Thoracic aorta (tissue), 2 donors: Measurements from ENCODE around the gene LYSMD2. TPM values are rescaled to one million over a fixed set of nuclear protein-coding genes. Genes with fewer than 3 reads are reported as not detected.
"Not testable (repeated sequence)": the region's sequence is repeated elsewhere in the genome, so short reads cannot be mapped to it uniquely, and the experiment has no call there.

Experiments
- ATAC-seq: fragments of 150-250 bp; one replicate; pipeline ENCODE4 v1.8.0; 2017; ENCODE audit warnings: low read depth; ENCODE audit not compliant: insufficient number of reproducible peaks, low FRiP score
- DNase-seq: peaks from one replicate; pipeline ENCODE4 v3.0.0-alpha.2; 2020; ENCODE audit warnings: low spot score
- H3K27ac ChIP-seq, 2 donors: fragments of 200-600 bp; sonication (generic); 1 replicate in 1 of 2; 2 replicates in 1 of 2; pipeline ENCODE4 v1.5.1; 2016; ENCODE audit warnings: mild to moderate bottlenecking in 2 of 2, moderate library complexity in 2 of 2
- H3K27me3 ChIP-seq: fragments of 200-600 bp; sonication (generic); replicated peaks from 2 replicates; pipeline ENCODE4 v1.6.0; 2016; ENCODE audit warnings: mild to moderate bottlenecking; ENCODE audit not compliant: insufficient read depth
- H3K36me3 ChIP-seq: fragments of 200-600 bp; sonication (generic); one replicate; pipeline ENCODE4 v1.5.1; 2016
- H3K4me1 ChIP-seq, 2 donors: fragments of 200-600 bp; sonication (generic); 1 replicate in 1 of 2; 2 replicates in 1 of 2; pipeline versions ENCODE4 v1.5.1 to v1.6.0; 2016; ENCODE audit warnings: low read depth in 2 of 2, mild to moderate bottlenecking in 1 of 2; ENCODE audit not compliant: control insufficient read depth in 1 of 2
- H3K4me3 ChIP-seq: fragments of 200-600 bp; sonication (generic); 2 replicates; pipeline ENCODE4 v1.5.1; 2016; ENCODE audit warnings: mild to moderate bottlenecking
- H3K9me3 ChIP-seq: fragments of 200-600 bp; sonication (generic); 2 replicates; pipeline ENCODE4 v1.5.1; 2016
- CTCF ChIP-seq: fragments of 200-600 bp; sonication (generic); IDR thresholded peaks from one replicate; pipeline ENCODE4 v1.5.1; 2019; ENCODE audit warnings: antibody characterized with exemption
- total RNA-seq, 2 donors: library from RNA; depleted of rRNA; stranded (reverse); fragments of >200 nt; gene quantifications; one replicate each; pipeline versions ENCODE4 v1.1.0 to v1.2.3, GENCODE V29; 2016

The LYSMD2 gene
- 10 to 100 TPM; 16.8 to 21.8 TPM for total RNA-seq

GRCh38 chr15:51737522-51738305 is at the start of gene LYSMD2:
Gene LYSMD2 (minus strand): TSS chr15:51737655. CDS start chr15:51737622, 33 bp downstream.
- Histone ChIP-seq H3K27me3 (no peaks in the 10 kb centered on the region), H3K4me1 (peaks cover 7% of the 10 kb centered on the region in 2 donors), H3K27ac (peak within 1 kb of the TSS; percentile 60 to 74), H3K9me3 (no peaks in the 10 kb centered on the region), H3K4me3 (peak within 1 kb of the TSS; percentile 86), H3K36me3 (no peaks in the 10 kb centered on the region)
- DNase-seq (no peak), ATAC-seq (peak; percentile 34)
- no peak for TF ChIP-seq CTCF

DNA sequence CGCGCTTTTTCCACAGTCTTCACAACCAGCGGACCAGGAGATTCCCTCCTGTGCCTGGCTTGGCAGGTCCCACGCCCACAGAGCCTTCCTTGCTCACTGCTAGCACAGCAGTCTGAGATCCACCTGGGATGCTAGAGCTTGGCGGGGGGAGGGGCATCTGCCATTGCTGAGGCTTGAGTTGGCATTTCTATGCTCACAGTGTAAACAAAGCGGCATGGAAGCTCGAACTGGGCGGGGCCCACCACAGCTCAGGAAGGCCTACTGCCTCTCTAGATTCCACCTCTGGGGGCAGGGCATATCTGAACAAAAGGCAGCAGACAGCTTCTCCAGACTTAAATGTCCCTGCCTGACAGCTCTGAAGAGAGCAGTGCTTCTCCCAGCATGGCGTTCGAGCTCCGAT is 49.7 kb upstream of the LYSMD2 start:
- not testable (repeated sequence) for H3K4me1 ChIP-seq, H3K27me3 ChIP-seq, ATAC-seq, H3K36me3 ChIP-seq, H3K4me3 ChIP-seq, H3K27ac ChIP-seq, H3K9me3 ChIP-seq, DNase-seq

- ATAC-seq, result no peak
- no peak overlapping the region for H3K4me3 ChIP-seq
- no peak for TF ChIP-seq CTCF
- H3K4me1 ChIP-seq, result no peaks in the 10 kb centered on the region
- H3K36me3 ChIP-seq, result no peaks in the 10 kb centered on the region
- H3K9me3 ChIP-seq, result no peaks in the 10 kb centered on the region
- H3K27ac ChIP-seq, result no peak overlapping the region
- no peak for DNase-seq
- H3K27me3 ChIP-seq, result no peaks in the 10 kb centered on the region
These were observed 46.5 kb upstream of the LYSMD2 start for GRCh38 chr15:51783967-51784366.

GRCh38 chr15:51782357-51782896 is 45.0 kb upstream of the LYSMD2 start:
- ATAC-seq, result no peak
- TF ChIP-seq CTCF, result no peak
- no peaks in the 10 kb centered on the region for H3K36me3 ChIP-seq

DNA sequence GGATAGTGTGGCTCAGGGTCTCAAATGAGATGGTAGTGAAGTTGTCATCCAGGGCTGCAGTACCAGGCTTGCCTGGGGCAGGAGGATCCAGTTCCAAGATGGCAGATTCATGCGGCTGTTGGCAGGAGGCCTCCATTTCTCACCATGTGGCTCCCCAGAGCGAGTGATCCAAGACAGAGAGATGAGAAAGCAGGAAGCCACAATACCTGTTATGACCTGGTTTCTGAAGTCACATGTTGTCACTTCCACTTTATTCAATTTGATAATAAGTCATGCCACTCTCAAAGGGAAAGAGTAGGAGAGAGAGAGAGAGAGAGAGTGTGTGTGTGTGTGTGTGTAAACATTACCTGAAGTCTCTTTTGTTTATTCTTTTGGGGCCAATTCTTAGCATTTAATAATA is 44.1 kb upstream of the LYSMD2 start:
- H3K36me3 ChIP-seq, result no peaks in the 10 kb centered on the region
- no peaks in the 10 kb centered on the region for H3K4me1 ChIP-seq
- H3K27me3 ChIP-seq, result no peaks in the 10 kb centered on the region
- H3K9me3 ChIP-seq, result no peaks in the 10 kb centered on the region
- TF ChIP-seq CTCF, result no peak
- DNase-seq (no peak), ATAC-seq (no peak)
- H3K27ac ChIP-seq, result no peak overlapping the region
- no peak overlapping the region for H3K4me3 ChIP-seq

More at GRCh38 chr15:51782357-51782896, 45.0 kb upstream of the LYSMD2 start:
- Histone ChIP-seq H3K27me3 (no peaks in the 10 kb centered on the region), H3K4me3 (no peak overlapping the region), H3K4me1 (no peaks in the 10 kb centered on the region), H3K9me3 (no peaks in the 10 kb centered on the region), H3K27ac (no peak overlapping the region)
- no peak for DNase-seq
